ENCODE results near the gene SAMD8. TPM values are rescaled to one million over a fixed set of nuclear protein-coding genes. Genes with fewer than 3 reads are reported as not detected.

Gene SAMD8
- 11.7 TPM for polyA plus RNA-seq

DNA sequence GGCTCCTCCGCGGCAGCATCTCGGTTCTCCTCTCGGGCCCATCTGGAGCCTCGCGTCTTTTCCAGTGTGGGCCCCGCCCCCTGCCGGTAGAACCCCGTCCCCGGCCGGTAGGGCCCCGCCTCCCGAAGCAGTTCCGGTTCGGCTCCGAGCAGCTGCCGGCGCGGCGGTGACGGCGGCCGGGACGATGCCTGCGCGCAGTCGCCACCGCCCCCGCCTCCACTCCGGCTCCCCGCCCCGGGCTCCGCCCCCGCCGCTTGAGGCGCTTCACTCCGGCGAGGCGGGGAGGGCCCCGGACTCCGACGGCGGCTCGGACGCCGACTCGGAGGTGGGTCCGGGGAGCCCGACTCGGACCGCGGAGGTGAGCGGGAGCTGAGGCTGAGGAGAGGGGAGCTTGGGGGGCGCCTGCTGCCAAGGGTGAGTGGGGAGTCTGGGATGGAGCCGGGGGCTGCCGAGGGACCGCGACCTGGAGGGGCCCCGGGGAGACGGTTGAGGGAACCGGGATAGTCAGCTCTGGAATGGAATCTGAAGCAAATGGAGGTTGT, at the start of gene SAMD8:
SAMD8 (plus strand) TSS at position 292 of the 542 bp plus-strand sequence. CDS start 38,873 bp downstream, outside the sequence.
- H3K4me3 Mint-ChIP-seq: peak within 1 kb of the TSS; percentile 79 to 93 (median 92)
- no peaks in the 10 kb centered on the region for H3K9me3 Mint-ChIP-seq
- H3K27ac Mint-ChIP-seq: peak within 1 kb of the TSS; percentile 89 to 98 (median 98)
- no peaks in the 10 kb centered on the region for H3K27me3 Mint-ChIP-seq
- peaks cover 4% of the 10 kb centered on the region for H3K36me3 Mint-ChIP-seq
- peaks cover 29 to 34% (median 30%) of the 10 kb centered on the region in 3 donors for H3K4me1 Mint-ChIP-seq

GRCh38 chr10:75061709-75062505, 49.5 kb upstream of the SAMD8 start:
- H3K4me3 Mint-ChIP-seq: no peak overlapping the region
- no peaks in the 10 kb centered on the region for H3K27me3 Mint-ChIP-seq
- no peaks in the 10 kb centered on the region for H3K4me1 Mint-ChIP-seq
- no peaks in the 10 kb centered on the region for H3K36me3 Mint-ChIP-seq
- no peaks in the 10 kb centered on the region for H3K9me3 Mint-ChIP-seq
- H3K27ac Mint-ChIP-seq: peak overlapping the region in 1 of 3 donors; percentile 86

DNA sequence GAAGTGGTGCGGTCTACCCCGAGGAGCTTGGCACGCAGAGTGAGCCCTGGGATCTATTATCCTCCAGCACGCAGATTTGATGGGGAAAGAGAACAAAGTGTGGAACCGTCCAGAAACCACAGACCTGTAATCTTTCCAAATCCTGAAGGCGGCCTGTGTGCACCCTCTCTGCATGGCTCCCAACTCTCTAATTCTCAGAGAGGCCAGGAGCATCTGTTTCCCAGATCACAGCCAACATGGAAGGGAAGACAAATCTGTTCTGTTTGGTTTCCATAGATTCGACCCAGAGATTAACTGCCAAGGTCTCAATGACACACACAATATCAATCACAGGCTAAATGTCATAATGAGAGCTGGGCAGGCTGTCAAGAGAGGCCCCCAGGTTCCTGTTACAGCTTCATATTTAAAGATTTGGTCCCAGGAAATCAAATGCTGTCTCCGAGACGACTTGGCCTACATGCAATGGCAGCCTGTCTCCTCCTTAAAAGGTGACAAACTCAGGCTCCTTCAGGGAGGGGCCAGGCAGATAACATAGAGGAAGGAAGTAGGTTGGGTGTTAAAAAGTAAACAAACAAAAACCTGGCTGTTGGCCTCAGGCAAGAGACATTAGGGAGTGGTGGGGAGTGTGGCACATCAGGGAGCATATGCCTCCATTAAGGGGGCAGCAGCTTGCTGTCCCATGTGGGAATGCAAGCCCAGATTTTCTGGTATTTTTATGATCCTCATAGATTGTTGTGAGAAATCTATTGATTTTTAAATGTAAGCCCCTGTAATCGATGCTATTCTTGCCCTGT, 48.8 kb upstream of the SAMD8 start:
- Mint-ChIP-seq H3K4me3 (no peak overlapping the region), H3K4me1 (no peaks in the 10 kb centered on the region), H3K27me3 (no peaks in the 10 kb centered on the region), H3K9me3 (no peaks in the 10 kb centered on the region), H3K27ac (peak overlapping the region in 1 of 3 donors; percentile 86), H3K36me3 (no peaks in the 10 kb centered on the region)

DNA sequence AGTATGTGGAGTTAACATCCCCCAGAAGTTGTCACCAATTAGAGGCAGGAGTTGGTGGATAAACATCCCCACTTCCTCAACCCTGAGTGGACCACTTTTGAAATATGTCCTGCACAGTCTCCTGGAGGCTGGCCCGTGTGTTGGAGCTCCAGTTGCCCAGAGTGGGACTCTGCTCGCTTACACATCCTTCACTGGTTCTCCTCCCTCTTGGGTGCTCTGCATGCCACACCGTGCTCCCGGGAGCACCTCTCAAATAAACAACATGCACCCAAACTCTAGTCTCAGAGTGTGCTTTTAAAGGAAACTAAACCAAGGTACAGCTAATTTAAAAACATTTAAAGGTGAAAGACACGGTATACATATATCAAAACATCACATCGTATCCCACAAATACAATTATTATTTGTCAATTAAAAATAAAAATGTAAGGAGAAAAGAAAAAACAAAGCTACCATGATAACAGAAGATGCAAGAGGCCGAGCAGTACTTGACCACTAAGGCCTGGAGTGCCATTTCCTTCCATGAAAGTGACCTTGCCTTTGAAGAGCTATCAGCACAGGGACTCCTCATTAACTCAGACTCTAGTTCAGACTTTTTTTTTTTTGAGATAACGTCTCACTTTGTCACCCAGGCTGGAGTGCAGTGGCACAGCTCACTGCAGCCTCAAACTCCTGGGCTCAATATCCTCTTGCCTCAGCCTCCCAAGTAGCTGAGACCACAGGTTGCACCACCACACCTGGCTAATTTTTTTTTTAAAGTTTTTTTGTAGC, 47.8 kb upstream of the SAMD8 start:
- no peak overlapping the region for H3K4me3 Mint-ChIP-seq
- no peak overlapping the region for H3K27ac Mint-ChIP-seq
- H3K27me3 Mint-ChIP-seq: no peaks in the 10 kb centered on the region
- no peaks in the 10 kb centered on the region for H3K9me3 Mint-ChIP-seq
- H3K4me1 Mint-ChIP-seq: no peaks in the 10 kb centered on the region
- no peaks in the 10 kb centered on the region for H3K36me3 Mint-ChIP-seq

DNA sequence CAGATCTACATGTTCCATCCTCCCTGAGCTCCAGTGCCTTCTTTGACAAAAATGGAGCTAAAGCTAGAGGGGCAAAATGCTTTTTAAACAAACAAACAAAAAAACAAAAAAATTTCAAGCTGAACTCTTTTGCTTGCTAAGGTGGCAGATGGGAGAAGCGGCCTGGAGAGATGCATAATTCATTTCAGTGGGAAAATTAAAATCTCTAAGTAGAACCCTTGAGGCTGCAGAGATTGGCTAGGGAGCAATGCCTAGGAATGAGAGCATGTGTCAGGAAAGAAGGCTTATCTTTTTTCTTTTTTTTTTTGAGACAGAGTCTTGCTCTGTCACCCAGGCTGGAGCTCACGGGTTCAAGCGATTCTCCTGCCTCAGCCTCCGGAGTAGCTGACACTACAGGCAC, 46.4 kb upstream of the SAMD8 start:
- Mint-ChIP-seq H3K27me3 (no peaks in the 10 kb centered on the region), H3K9me3 (no peaks in the 10 kb centered on the region), H3K4me1 (no peaks in the 10 kb centered on the region), H3K4me3 (no peak overlapping the region), H3K36me3 (no peaks in the 10 kb centered on the region), H3K27ac (no peak overlapping the region)

DNA sequence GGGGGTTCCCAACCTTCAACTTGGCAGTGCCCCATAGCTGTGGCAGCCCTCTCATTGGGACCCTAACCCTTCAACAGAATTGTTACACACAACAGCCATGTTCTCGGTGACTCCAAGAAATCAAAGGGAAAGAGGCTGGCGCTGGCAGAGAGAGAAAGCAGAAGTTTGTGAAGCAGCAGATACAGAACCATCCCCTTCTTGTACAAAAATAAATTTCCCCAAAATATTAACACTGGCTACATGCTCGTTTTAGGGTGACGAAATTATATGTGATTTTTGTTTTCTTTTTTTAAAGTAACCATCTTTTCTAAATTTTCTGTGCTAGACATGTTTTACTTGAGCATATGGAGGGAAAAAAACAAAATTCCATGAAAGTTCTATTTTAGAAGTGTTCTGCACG, 45.2 kb upstream of the SAMD8 start:
- H3K27ac Mint-ChIP-seq: no peak overlapping the region
- H3K4me3 Mint-ChIP-seq: no peak overlapping the region
- H3K36me3 Mint-ChIP-seq: no peaks in the 10 kb centered on the region
- no peaks in the 10 kb centered on the region for H3K4me1 Mint-ChIP-seq
- H3K9me3 Mint-ChIP-seq: no peaks in the 10 kb centered on the region
- H3K27me3 Mint-ChIP-seq: no peaks in the 10 kb centered on the region

DNA sequence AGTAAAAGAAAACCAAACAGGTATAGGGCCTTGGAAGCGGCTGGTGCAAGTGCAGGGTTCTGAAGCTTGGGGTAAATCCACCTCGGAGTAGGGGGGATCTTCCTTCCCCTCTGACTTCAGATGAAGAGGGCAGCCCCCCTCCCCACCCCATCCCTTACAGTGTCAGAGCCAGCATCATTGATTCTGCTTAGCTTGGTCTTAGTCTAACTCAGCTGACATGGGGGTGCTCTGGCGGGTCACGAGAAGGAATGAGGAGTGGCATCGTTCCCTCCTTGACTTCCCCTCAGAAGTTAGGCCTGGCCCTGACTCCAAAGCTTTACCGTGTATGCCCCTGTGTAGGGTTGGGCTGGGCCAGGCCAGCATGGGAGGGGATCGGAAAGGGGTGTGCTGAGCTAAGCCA, 44.2 kb upstream of the SAMD8 start:
- Mint-ChIP-seq H3K36me3 (no peaks in the 10 kb centered on the region), H3K27ac (no peak overlapping the region), H3K27me3 (no peaks in the 10 kb centered on the region), H3K4me1 (no peaks in the 10 kb centered on the region), H3K9me3 (no peaks in the 10 kb centered on the region), H3K4me3 (no peak overlapping the region)

DNA sequence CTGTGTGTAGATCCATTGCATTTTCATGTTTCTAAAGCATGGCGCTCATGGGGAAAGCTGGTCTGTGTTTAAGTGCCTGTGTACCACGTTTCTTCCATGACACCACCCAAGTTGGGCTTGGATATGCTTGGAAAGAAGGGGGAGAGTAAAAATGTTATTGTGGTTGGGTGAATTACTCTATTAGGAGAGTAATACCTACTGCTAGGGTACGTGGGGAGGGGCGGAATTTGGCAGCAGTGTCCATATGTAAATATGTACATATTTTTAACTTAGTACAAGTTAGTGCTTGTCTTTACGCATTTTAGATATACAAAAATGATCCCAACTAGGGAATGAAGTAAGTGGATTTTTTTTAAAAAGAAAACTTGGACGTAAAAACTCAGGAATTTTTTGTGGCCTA, 42.9 kb upstream of the SAMD8 start:
- Mint-ChIP-seq H3K27me3 (no peaks in the 10 kb centered on the region), H3K9me3 (no peaks in the 10 kb centered on the region), H3K4me3 (no peak overlapping the region), H3K36me3 (no peaks in the 10 kb centered on the region), H3K27ac (no peak overlapping the region), H3K4me1 (no peaks in the 10 kb centered on the region)

- no peak overlapping the region for H3K4me3 Mint-ChIP-seq
- no peaks in the 10 kb centered on the region for H3K36me3 Mint-ChIP-seq
- H3K9me3 Mint-ChIP-seq: no peaks in the 10 kb centered on the region
- peaks cover 0 to 1% (median 0%) of the 10 kb centered on the region in 3 donors for H3K4me1 Mint-ChIP-seq
- no peak overlapping the region for H3K27ac Mint-ChIP-seq
- no peaks in the 10 kb centered on the region for H3K27me3 Mint-ChIP-seq
Observed at GRCh38 chr10:75070476-75070875, 41.0 kb upstream of the SAMD8 start.

GRCh38 chr10:75070961-75071428, 40.5 kb upstream of the SAMD8 start:
- Mint-ChIP-seq H3K4me1 (peaks cover 0 to 1% (median 0%) of the 10 kb centered on the region in 3 donors), H3K27ac (no peak overlapping the region), H3K4me3 (no peak overlapping the region), H3K27me3 (no peaks in the 10 kb centered on the region), H3K36me3 (no peaks in the 10 kb centered on the region), H3K9me3 (no peaks in the 10 kb centered on the region)

DNA sequence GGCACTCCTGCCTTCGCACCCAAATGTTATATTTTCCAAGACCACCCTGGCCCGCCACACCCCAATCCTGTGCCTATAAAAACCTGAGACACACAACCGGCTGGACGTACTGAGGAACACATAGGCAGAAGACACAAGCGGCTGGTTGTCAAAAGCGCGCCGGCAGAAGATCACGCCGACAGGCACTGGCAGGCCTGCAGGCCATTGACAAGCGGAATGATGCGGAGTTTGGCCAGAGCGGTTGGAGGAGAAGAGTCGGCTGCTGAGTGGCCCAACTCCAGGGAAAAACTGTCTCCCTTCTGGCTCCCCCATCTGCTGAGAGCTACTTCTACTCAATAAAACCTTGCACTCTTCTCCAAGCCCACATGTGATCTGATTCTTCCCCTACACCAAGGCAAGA, 39.7 kb upstream of the SAMD8 start:
- H3K4me1 Mint-ChIP-seq: peaks cover 0 to 1% (median 0%) of the 10 kb centered on the region in 3 donors
- no peaks in the 10 kb centered on the region for H3K36me3 Mint-ChIP-seq
- no peak overlapping the region for H3K4me3 Mint-ChIP-seq
- H3K9me3 Mint-ChIP-seq: no peaks in the 10 kb centered on the region
- no peak overlapping the region for H3K27ac Mint-ChIP-seq
- no peaks in the 10 kb centered on the region for H3K27me3 Mint-ChIP-seq

DNA sequence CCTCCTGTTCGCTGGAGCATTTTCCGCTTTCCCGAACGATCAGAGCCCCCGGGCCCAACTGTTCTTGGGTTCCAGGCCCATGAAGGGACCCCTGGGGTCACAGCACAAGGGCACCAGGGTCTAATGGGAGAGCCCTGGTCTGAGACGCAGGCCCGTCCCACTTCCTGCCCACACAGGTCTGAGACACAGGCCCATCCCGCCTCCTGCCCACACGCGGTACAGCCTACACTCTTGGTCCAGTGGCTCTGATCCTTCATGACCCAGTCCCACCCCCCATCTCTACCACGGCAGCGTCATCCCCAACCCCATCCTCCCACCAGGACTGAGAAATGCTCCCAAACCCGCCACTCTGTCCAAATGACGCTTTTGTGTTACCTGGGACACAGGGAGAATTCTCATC, 38.7 kb upstream of the SAMD8 start:
- no peaks in the 10 kb centered on the region for H3K27me3 Mint-ChIP-seq
- H3K4me1 Mint-ChIP-seq: peaks cover 0 to 1% (median 0%) of the 10 kb centered on the region in 3 donors
- no peaks in the 10 kb centered on the region for H3K9me3 Mint-ChIP-seq
- no peak overlapping the region for H3K4me3 Mint-ChIP-seq
- no peaks in the 10 kb centered on the region for H3K36me3 Mint-ChIP-seq
- H3K27ac Mint-ChIP-seq: no peak overlapping the region

DNA sequence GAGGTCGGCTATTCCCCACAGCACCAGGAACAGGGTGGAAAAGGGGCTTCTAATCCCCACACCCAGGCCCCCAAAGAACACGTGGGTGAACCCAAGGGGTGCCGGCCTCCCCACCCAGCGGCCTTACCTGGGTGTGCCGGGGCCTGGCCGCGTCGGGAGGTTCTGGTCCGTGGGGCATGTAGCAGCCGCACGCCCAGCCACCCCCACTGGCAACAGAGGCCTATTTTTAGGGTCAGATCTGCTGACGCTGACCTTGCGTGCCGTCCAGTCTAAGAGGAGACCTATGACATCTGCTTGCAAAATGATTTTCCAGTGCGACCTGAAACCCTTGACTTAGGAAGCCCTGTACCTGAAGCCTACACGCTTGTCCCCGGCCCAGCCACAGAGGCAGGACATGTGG, 38.0 kb upstream of the SAMD8 start:
- Mint-ChIP-seq H3K9me3 (no peaks in the 10 kb centered on the region), H3K4me1 (peaks cover 0 to 1% (median 0%) of the 10 kb centered on the region in 3 donors), H3K27ac (no peak overlapping the region), H3K27me3 (no peaks in the 10 kb centered on the region), H3K4me3 (no peak overlapping the region), H3K36me3 (no peaks in the 10 kb centered on the region)

DNA sequence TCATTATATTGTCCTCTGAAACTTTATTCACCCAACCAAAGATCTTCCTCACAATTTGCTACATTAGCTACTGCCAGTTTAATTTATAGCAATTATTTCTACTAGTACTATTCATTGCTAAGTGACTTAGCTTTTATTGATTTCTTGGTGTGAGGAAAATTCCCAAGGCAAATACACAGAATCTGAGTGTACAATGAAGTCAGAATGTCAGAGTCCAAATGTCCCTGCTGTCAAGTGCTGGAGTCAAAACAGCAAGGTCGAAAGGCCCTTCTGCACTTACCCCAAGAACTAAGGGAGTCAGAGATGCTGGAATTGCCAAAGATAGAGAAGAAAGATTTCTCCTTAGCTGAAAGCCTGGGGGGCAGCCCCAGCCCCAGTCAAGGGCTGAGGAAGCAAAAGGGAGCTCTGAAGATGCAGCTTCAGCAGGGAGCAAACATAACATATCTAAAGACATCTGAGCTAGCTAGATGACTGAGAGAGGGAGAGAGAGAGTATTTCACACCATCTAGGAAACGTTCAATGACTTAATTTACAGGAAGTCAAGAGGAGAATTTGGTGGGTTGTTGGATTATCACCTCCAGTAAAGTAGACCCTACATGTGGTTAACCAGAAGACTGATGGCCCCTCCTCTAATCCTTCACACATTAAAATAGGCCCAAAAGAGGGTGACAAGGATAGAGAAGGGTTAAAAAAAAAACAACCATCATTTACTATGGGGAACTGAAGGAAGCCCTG, 36.6 kb upstream of the SAMD8 start:
- Mint-ChIP-seq H3K9me3 (no peaks in the 10 kb centered on the region), H3K27me3 (no peaks in the 10 kb centered on the region), H3K27ac (no peak overlapping the region), H3K4me1 (peaks cover 0 to 1% (median 0%) of the 10 kb centered on the region in 3 donors), H3K4me3 (no peak overlapping the region), H3K36me3 (no peaks in the 10 kb centered on the region)

All from IgD-negative memory B cell (primary cell).